ENCODE measurements around the gene CCR4. TPM values are rescaled to one million over a fixed set of nuclear protein-coding genes. Genes with fewer than 3 reads are reported as not detected.
"Not testable (repeated sequence)": the region's sequence is repeated elsewhere in the genome, so short reads cannot be mapped to it uniquely, and the experiment has no call there.

CCR4 gene
- total RNA-seq, 2 donors from 2014 or later, result 117 to 149 TPM

DNA sequence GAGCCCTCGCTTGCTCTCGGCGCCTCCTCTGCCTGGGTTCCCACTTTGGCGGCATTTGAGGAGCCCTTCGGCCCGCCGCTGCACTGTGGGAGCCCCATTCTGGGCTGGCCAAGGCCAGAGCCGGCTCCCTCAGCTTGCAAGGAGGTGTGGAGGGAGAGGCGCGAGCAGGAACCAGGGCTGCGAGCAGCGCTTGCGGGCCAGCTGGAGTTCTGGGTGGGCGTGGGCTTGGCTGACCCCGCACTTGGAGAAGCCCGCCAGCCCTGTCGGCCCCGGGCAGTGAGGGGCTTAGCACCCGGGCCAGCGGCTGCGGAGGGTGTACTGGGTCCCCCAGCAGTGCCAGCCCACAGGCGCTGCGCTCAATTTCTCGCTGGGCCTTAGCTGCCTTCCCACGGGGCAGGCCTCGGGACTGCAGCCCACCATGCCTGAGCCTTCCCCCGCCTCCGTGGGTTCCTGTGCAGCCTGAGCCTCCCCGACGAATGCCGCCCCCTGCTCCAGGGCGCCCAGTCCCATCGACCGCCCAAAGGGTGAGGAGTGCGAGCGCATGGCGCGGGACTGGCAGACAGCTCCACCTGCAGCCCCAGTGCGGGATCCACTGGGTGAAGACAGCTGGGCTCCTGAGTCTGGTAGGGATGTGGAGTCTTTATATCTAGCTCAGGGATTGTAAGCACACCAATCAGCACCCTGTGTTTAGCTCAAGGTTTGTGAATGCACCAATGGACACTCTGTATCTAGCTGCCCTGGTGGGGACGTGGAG is 11.7 kb upstream of the CCR4 start:
- H3K27me3 Mint-ChIP-seq; H3K36me3 Mint-ChIP-seq (ENCODE audit: low read depth); ATAC-seq; H3K4me3 Mint-ChIP-seq; DNase-seq; H3K27ac Mint-ChIP-seq; H3K4me1 Mint-ChIP-seq; H3K9me3 ChIP-seq (ENCODE audit: control insufficient read depth, low read length, poor library complexity, severe bottlenecking): not testable (repeated sequence)

DNA sequence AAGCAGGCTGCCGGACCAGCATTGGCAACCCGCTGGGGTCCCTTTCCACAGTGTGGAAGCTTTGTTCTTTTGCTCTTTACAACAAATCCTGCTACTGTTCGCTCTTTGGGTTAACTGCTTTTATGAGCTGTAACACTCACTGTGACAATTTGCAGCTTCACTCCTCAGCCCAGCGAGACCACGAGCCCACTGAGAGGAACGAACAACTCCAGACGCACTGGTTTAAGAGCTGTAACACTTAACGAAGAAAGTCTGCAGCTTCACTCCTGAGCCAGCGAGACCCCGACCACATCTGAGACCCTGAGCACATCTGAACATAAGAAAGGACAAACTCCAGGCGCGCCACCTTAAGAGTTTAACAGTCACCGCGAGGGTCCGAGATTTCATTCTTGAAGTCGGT is 10.7 kb upstream of the CCR4 start:
- H3K9me3 ChIP-seq (ENCODE audit: control insufficient read depth, low read length, poor library complexity, severe bottlenecking), result no peaks in the 10 kb centered on the region
- ATAC-seq (no peak), DNase-seq (no peak)
- H3K27ac Mint-ChIP-seq, result no peak overlapping the region
- no peaks in the 10 kb centered on the region for H3K27me3 Mint-ChIP-seq
- H3K4me3 Mint-ChIP-seq, result no peak overlapping the region
- no peaks in the 10 kb centered on the region for H3K36me3 Mint-ChIP-seq (ENCODE audit: low read depth)
- no peaks in the 10 kb centered on the region for H3K4me1 Mint-ChIP-seq

DNA sequence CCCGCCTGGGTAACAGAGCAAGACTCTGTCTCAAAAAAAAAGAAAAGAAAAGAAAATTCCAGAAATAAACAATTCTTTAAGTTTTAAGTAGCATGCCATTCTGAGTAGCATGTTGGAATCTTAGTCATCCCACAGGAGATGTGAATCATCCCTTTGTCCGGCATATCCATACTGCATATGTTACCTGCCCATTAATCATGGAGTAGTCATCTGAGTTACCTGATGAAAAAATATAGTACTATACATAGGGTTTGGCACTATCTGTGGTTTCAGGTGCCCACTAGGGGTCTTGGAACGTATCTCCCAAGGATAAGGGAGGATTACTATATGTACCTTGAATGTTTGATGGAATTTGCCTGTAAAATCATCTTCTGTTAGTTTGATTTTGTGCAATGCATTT is 6.3 kb upstream of the CCR4 start:
- no peak overlapping the region for H3K4me3 Mint-ChIP-seq
- no peak for ATAC-seq
- no peaks in the 10 kb centered on the region for H3K27me3 Mint-ChIP-seq
- H3K4me1 Mint-ChIP-seq, result peaks cover 13% of the 10 kb centered on the region
- no peak for DNase-seq
- no peaks in the 10 kb centered on the region for H3K36me3 Mint-ChIP-seq (ENCODE audit: low read depth)
- no peaks in the 10 kb centered on the region for H3K9me3 ChIP-seq (ENCODE audit: control insufficient read depth, low read length, poor library complexity, severe bottlenecking)
- no peak overlapping the region for H3K27ac Mint-ChIP-seq

DNA sequence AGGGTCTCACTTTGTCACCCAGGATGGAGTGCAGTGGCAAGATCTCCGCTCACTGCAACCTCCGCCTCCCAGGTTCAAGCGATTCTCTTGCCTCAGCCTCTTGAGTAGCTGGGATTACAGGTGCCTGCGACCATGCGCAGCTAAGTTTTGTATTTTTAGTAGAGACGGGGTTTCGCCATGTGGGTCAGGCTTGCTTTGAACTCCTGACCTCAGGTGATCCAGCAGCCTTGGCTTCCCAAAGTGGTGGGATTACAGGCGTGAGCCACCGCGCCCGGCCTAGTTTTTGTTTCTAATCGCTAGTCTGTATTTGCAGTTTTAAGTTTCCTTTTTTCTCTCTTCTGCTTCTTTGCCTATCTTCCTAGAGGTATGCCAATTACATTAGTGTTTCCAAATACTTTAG is 5.8 kb upstream of the CCR4 start:
- not testable (repeated sequence) for H3K27ac Mint-ChIP-seq; ATAC-seq; H3K27me3 Mint-ChIP-seq; DNase-seq; H3K9me3 ChIP-seq (ENCODE audit: control insufficient read depth, low read length, poor library complexity, severe bottlenecking); H3K36me3 Mint-ChIP-seq (ENCODE audit: low read depth)
- Mint-ChIP-seq H3K4me3 (peak overlapping the region; percentile 28), H3K4me1 (peaks cover 13% of the 10 kb centered on the region)

DNA sequence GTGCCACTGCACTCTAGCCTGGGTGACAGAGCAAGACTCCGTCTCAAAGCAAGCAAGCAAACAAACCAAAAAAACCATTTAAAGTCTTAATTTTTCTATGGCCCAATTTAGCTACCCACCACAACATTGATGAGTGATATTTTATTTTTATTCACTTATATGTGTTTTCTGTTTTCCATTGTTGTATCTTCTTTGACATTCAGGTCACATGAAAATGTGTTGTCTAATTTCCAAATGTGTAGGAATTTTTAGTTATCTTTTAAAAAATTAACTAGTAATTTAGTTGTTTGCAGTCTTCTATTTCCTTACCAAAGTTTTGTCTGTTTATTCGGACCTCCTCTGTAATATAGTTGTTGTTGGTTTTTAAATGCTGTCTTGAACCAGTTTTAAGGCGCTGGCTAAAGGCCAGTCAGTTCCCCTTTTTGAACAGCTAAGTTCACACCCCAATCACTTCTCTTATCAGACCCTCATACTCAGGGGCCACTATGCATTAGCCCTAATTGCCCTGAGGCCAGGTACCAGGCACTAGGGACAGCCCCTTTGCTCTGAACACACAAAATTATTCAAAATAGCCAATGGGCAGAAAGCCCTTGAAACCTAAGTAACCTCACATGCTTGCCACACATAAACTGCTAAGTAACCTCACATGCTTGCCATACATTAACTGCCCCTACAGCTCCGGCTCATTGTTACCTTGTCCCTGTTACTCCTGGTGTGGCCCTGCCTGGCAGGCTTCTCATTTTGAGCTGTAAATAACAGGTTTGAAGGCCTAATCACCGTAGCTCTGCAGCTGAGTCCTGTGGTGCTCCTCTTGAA is 4.3 kb upstream of the CCR4 start:
- H3K36me3 Mint-ChIP-seq (ENCODE audit: low read depth), result peaks cover 4% of the 10 kb centered on the region
- no peaks in the 10 kb centered on the region for H3K27me3 Mint-ChIP-seq
- no peak overlapping the region for H3K4me3 Mint-ChIP-seq
- ATAC-seq (peak; percentile 1), DNase-seq (no peak)
- no peaks in the 10 kb centered on the region for H3K9me3 ChIP-seq (ENCODE audit: control insufficient read depth, low read length, poor library complexity, severe bottlenecking)
- H3K4me1 Mint-ChIP-seq, result peaks cover 24% of the 10 kb centered on the region
- H3K27ac Mint-ChIP-seq, result peak overlapping the region; percentile 91

DNA sequence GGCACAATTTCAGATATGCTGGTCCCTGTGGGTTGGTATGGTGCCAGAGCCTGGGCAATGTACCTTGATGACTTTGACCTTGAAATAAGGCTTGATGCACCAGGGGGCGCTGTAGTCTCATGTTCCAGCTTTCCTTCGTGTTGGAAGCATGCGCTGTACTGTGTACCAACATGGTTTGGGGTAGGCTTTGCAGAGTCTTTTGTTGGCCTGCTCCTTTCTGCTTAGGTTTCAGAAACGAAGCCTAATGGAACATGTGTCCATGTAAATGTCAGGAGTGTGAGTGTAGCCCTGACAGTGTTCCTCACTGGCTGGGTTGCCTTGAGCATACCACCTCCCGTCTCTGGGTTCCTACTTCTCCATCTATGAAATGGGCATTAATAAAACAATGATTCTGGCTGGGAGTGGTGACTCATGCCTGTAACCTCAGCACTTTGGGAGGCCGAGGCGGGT is 3.6 kb upstream of the CCR4 start:
- H3K9me3 ChIP-seq (ENCODE audit: control insufficient read depth, low read length, poor library complexity, severe bottlenecking), result no peaks in the 10 kb centered on the region
- Mint-ChIP-seq H3K27me3 (no peaks in the 10 kb centered on the region), H3K4me3 (no peak overlapping the region), H3K4me1 (peaks cover 30% of the 10 kb centered on the region), H3K36me3 (ENCODE audit: low read depth) (peaks cover 4% of the 10 kb centered on the region), H3K27ac (peak overlapping the region; percentile 91)
- ATAC-seq, result peak; percentile 64
- peak; percentile 77 to 94 (median 79) for DNase-seq

DNA sequence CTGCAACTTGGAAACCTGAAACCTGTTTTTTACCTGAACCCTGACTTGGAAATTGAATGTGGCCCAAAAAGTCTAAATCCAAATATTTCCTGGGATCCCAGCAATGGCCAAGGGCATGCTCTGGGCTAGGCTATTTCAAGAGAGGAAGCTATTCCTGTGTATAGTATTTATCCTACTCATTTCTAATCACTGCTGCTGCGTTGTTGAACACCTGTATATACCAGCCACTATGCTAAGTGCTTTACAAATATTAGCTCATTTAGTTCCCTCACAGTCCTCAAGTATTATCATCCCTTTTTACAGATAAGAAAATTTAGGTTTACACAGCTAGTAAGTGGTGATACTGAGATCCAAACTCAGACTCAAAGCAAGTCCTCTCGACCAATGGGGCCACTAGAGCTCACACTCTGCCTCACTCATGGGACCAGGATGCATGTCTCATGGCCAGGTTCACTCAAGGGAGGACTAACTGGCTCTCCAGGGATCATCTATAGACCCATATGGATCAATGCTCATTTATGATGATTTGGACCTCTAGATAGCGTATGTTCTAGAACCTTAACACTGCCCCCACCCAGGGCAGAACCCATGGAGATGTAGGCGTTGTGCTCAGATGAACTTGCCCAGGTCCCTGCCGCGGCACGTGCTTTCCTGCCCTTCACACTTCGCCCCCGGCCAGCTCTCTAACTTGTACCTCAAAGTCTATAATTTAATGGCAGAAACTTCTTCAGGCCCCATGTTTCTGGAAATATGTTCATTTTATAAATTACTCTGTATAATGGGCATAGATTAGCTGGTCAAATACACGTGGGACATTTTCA is 2.6 kb upstream of the CCR4 start:
- Mint-ChIP-seq H3K27ac (peak overlapping the region; percentile 99), H3K4me1 (peaks cover 39% of the 10 kb centered on the region), H3K36me3 (ENCODE audit: low read depth) (peaks cover 4% of the 10 kb centered on the region), H3K27me3 (no peaks in the 10 kb centered on the region), H3K4me3 (no peak overlapping the region)
- H3K9me3 ChIP-seq (ENCODE audit: control insufficient read depth, low read length, poor library complexity, severe bottlenecking), result no peaks in the 10 kb centered on the region
- no peak for ATAC-seq
- no peak for DNase-seq

DNA sequence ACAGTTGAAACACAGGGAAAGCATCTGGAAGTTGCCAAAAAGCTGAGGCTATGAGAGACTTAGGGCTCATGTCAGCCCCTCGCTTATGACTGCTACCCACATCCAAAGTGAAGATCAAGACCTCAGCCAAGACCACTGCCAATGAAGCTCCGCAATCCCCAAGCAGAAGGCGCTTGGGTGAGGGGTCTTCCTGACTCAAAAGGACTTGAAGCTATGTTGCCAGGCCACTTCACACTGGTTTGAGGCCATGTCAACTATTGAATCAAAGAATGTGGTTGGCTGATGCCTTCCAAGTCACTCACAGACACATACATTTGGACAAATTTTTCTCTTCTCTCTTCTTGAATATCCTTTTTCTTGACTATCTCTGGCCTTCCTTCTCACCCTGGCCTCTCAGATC is 928 bp upstream of the CCR4 start:
- peaks cover 4% of the 10 kb centered on the region for H3K36me3 Mint-ChIP-seq (ENCODE audit: low read depth)
- ATAC-seq (no peak), DNase-seq (no peak)
- H3K4me1 Mint-ChIP-seq, result peaks cover 51% of the 10 kb centered on the region
- no peaks in the 10 kb centered on the region for H3K27me3 Mint-ChIP-seq
- no peaks in the 10 kb centered on the region for H3K9me3 ChIP-seq (ENCODE audit: control insufficient read depth, low read length, poor library complexity, severe bottlenecking)
- peak overlapping the region; percentile 99 for H3K27ac Mint-ChIP-seq
- peak overlapping the region; percentile 94 for H3K4me3 Mint-ChIP-seq

DNA sequence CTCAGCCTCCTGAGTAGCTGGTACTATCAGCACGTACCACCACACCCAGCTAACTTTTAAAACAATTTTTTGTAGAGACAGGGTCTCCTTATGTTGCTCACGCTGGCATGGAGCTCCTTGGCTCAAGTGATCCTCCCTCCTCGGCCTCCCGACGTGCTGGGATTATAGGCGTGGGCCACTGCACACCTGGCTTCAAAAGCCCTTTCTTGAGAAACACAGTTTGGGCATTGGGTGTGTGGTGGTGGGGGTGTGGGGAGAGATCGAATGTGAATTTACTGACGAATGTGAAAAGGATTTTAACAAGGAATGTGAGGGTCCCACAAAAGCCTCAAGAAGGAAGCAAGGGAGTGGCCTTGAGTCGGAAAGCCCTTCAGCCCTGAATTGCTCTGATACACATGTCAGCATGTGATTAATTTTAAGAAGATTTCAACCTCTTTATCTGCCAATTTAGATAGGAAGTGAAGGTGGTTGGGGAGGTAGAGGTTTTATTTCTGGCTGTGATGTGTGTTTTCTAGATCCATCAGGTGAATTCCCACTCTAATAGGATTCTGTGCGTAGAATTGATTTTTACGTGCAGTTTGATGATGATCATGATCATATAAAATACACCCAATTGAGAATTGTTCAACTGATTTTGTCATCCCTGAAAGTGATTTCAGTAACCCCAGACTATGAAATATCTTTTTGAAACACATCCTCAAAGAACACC is 1.1 kb downstream of the CCR4 start:
- Mint-ChIP-seq H3K27ac (peak overlapping the region; percentile 99), H3K4me3 (peak overlapping the region; percentile 94), H3K36me3 (ENCODE audit: low read depth) (peaks cover 4% of the 10 kb centered on the region), H3K27me3 (no peaks in the 10 kb centered on the region), H3K4me1 (peaks cover 56% of the 10 kb centered on the region)
- ATAC-seq (peak; percentile 56), DNase-seq (no peak)
- no peaks in the 10 kb centered on the region for H3K9me3 ChIP-seq (ENCODE audit: control insufficient read depth, low read length, poor library complexity, severe bottlenecking)

DNA sequence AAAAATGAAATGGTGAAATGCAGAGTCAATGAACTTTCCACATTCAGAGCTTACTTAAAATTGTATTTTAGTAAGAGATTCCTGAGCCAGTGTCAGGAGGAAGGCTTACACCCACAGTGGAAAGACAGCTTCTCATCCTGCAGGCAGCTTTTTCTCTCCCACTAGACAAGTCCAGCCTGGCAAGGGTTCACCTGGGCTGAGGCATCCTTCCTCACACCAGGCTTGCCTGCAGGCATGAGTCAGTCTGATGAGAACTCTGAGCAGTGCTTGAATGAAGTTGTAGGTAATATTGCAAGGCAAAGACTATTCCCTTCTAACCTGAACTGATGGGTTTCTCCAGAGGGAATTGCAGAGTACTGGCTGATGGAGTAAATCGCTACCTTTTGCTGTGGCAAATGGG is 3.1 kb downstream of the CCR4 start:
- DNase-seq, result no peak
- ATAC-seq, result no peak
- Mint-ChIP-seq H3K36me3 (ENCODE audit: low read depth) (peaks cover 4% of the 10 kb centered on the region), H3K27me3 (no peaks in the 10 kb centered on the region), H3K4me1 (peaks cover 53% of the 10 kb centered on the region), H3K4me3 (peak overlapping the region; percentile 94), H3K27ac (peak overlapping the region; percentile 99)
- no peaks in the 10 kb centered on the region for H3K9me3 ChIP-seq (ENCODE audit: control insufficient read depth, low read length, poor library complexity, severe bottlenecking)

DNA sequence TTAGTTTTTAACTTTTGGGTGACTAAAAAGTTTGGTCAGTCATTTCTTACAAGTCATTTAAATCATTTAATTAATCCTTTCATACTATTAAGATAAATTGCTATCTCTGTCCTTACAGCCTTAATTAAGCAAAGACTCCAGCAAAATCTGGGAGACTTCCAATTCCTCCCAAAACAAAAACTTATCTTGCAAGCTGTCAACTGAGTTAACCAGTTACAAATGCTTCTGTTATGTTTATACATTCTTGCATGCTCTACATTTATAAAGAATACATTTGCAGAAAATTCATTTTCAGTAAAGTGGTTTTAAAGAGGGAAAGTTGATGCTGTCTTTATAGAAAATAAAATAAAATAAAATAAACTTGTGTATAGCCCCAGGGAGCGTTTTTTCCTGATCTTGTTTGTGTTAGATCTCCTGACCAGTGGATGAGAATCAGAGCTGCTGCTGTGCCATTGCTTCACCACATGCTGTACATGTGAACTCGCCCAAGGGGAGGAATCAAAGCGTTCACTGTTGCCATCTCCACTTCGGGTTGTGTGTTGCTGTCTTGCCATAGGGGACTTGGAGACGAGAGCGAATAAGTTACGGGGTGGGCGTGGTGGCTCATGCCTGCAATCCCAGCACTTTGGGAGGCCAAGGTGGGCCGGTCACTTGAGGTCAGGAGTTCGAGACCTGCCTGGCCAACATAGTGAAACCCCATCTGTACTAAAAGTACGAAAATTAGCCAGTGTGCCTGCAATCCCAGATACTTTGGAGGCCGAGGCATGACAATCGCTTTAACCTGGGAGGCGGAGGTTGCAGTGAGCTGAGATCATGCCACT is 5.5 kb downstream of the CCR4 start:
- H3K4me3 Mint-ChIP-seq, result peak overlapping the region; percentile 76
- peaks cover 63% of the 10 kb centered on the region for H3K4me1 Mint-ChIP-seq
- H3K9me3 ChIP-seq (ENCODE audit: control insufficient read depth, low read length, poor library complexity, severe bottlenecking), result no peaks in the 10 kb centered on the region
- ATAC-seq (no peak), DNase-seq (no peak)
- peaks cover 3% of the 10 kb centered on the region for H3K36me3 Mint-ChIP-seq (ENCODE audit: low read depth)
- H3K27ac Mint-ChIP-seq, result peak overlapping the region; percentile 99
- H3K27me3 Mint-ChIP-seq, result no peaks in the 10 kb centered on the region

DNA sequence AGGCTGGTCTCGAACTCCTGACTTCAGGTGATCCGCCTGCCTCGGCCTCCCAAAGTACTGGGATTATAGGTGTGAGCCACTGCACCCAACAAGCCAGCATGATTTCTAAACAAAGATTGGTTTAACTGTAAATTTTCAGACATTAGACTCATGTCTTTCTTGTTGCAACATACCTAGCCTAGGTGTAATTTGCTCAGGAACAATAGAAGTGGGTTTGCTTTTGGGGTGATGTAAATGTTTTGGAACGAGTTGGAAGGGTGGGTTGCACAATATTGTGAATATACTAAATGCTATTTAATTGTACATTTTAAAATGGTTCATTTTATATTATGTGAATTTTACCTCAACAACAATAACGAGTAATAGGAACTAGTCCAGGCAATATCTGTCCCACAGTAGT is 7.1 kb downstream of the CCR4 start:
- Mint-ChIP-seq H3K4me1 (peaks cover 49% of the 10 kb centered on the region), H3K27me3 (no peaks in the 10 kb centered on the region), H3K36me3 (ENCODE audit: low read depth) (peaks cover 3% of the 10 kb centered on the region), H3K4me3 (peak overlapping the region; percentile 33), H3K27ac (peak overlapping the region; percentile 99)
- DNase-seq, result no peak
- H3K9me3 ChIP-seq (ENCODE audit: control insufficient read depth, low read length, poor library complexity, severe bottlenecking), result no peaks in the 10 kb centered on the region
- no peak for ATAC-seq
